CD4-positive, CD25-positive, alpha-beta regulatory T cell (primary cell): ENCODE data around the gene FAM234A. TPM values are rescaled to one million over a fixed set of nuclear protein-coding genes. Genes with fewer than 3 reads are reported as not detected.
A peak's percentile ranks its signal among the peaks of the same experiment; 100 is the strongest.

Experiments used
- ATAC-seq, 2 donors: fragments of 150-1000 bp; cut with Tn5 transposase; one replicate each; pipeline ENCODE4 v1.10.0; 2021; ENCODE audit warnings: low read depth in 2 of 2, moderate number of reproducible peaks in 2 of 2, moderate library complexity in 1 of 2
- DNase-seq, 3 donors: peaks; one replicate each; pipeline versions ENCODE4 v3.0.0 to v3.0.0-alpha.2; 2012 to 2022; ENCODE audit warnings: mixed read lengths in 1 of 3
- H3K27ac ChIP-seq: one replicate; pipeline ENCODE4 v1.7.0; 2013; ENCODE audit warnings: mild to moderate bottlenecking, low read length; ENCODE audit not compliant: insufficient read depth, poor library complexity, severe bottlenecking
- H3K27me3 ChIP-seq: one replicate; pipeline ENCODE4 v1.7.0; 2013; ENCODE audit warnings: low read length; ENCODE audit not compliant: control insufficient read depth, insufficient read depth
- H3K36me3 ChIP-seq: one replicate; pipeline ENCODE4 v1.7.0; 2013; ENCODE audit warnings: mild to moderate bottlenecking, low read length, moderate library complexity; ENCODE audit not compliant: control insufficient read depth, insufficient read depth
- H3K4me1 ChIP-seq: 2 replicates; pipeline ENCODE4 v1.7.0; 2013; ENCODE audit warnings: mild to moderate bottlenecking, low read length; ENCODE audit not compliant: insufficient read depth, control insufficient read depth, poor library complexity, severe bottlenecking
- H3K4me3 ChIP-seq: one replicate; pipeline ENCODE4 v1.7.0; 2013; ENCODE audit warnings: low read depth, mild to moderate bottlenecking, low read length, moderate library complexity
- H3K9me3 ChIP-seq, 2 experiments: 1 replicate in 1 of 2; 2 replicates in 1 of 2; pipeline ENCODE4 v1.7.0; 2013; ENCODE audit warnings: low read length in 2 of 2, mild to moderate bottlenecking in 1 of 2, moderate library complexity in 1 of 2; ENCODE audit not compliant: control insufficient read depth in 2 of 2
- H3K27ac Mint-ChIP-seq, 3 donors: one replicate each; pipeline ENCODE4 v1.8.0; 2020 to 2022; ENCODE audit warnings: mild to moderate bottlenecking in 3 of 3, mixed read lengths in 3 of 3, moderate library complexity in 2 of 3
- H3K27me3 Mint-ChIP-seq: one replicate; pipeline ENCODE4 v1.8.0; 2022; ENCODE audit warnings: mild to moderate bottlenecking, mixed read lengths
- H3K36me3 Mint-ChIP-seq: one replicate; pipeline ENCODE4 v1.8.0; 2020; ENCODE audit warnings: mixed read lengths
- H3K4me1 Mint-ChIP-seq, 4 donors: one replicate each; pipeline ENCODE4 v1.8.0; 2020 to 2022; ENCODE audit warnings: mixed read lengths in 4 of 4, mild to moderate bottlenecking in 1 of 4
- H3K4me3 Mint-ChIP-seq, 4 donors: one replicate each; pipeline ENCODE4 v1.8.0; 2020 to 2022; ENCODE audit warnings: mild to moderate bottlenecking in 4 of 4, mixed read lengths in 4 of 4, moderate library complexity in 3 of 4
- H3K9me3 Mint-ChIP-seq, 7 donors: one replicate each; pipeline ENCODE4 v1.8.0; 2020 to 2022; ENCODE audit warnings: mixed read lengths in 7 of 7, mild to moderate bottlenecking in 3 of 7, moderate library complexity in 2 of 7
- polyA plus RNA-seq, 4 donors: library from polyadenylated mRNA; unstranded; fragments of 300-500 nt; fragmentation: Illumina TruSeq; gene quantifications; one replicate each; pipeline ENCODE4 v1.2.3, GENCODE V29; 2021
- total RNA-seq: library from RNA; stranded (reverse); gene quantifications from one replicate; pipeline ENCODE4 v1.2.3, GENCODE V29; 2022

FAM234A gene
- total and polyA plus RNA-seq, 5 donors from 2014 or later: 15.3 to 26.5 (median 22.1) TPM

DNA sequence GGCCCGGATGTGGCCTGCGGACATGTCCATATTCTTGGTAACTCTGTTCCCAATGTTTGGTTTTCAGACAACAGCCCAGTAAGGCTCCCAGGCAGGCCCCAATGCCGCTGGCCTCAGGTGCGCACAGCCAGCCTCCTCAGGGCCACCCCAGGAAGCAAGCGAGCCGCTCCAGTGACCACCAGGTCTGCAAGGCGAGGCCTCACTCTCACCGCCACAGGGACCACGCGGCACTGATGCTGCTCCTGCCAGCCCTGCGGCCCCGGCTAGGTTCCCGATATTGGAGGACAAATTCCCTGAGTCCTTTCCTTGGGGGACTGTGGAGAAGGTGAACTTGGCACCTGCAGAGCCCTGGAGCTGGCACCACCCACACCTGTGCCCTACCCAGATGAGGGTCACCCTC is 67.3 kb downstream of the FAM234A start:
- Mint-ChIP-seq H3K27me3 (no peaks in the 10 kb centered on the region), H3K27ac (no peak overlapping the region), H3K4me3 (no peak overlapping the region), H3K36me3 (peaks cover 8% of the 10 kb centered on the region), H3K9me3 (no peaks in the 10 kb centered on the region), H3K4me1 (peaks cover 0 to 3% (median 0%) of the 10 kb centered on the region in 4 donors)
- H3K4me1 ChIP-seq: no peaks in the 10 kb centered on the region
- H3K27ac ChIP-seq: no peak overlapping the region
- peaks cover 24% of the 10 kb centered on the region for H3K36me3 ChIP-seq
- H3K27me3 ChIP-seq: no peaks in the 10 kb centered on the region
- no peak overlapping the region for H3K4me3 ChIP-seq
- H3K9me3 ChIP-seq: no peaks in the 10 kb centered on the region
- DNase-seq: no peak
- ATAC-seq: no peak

DNA sequence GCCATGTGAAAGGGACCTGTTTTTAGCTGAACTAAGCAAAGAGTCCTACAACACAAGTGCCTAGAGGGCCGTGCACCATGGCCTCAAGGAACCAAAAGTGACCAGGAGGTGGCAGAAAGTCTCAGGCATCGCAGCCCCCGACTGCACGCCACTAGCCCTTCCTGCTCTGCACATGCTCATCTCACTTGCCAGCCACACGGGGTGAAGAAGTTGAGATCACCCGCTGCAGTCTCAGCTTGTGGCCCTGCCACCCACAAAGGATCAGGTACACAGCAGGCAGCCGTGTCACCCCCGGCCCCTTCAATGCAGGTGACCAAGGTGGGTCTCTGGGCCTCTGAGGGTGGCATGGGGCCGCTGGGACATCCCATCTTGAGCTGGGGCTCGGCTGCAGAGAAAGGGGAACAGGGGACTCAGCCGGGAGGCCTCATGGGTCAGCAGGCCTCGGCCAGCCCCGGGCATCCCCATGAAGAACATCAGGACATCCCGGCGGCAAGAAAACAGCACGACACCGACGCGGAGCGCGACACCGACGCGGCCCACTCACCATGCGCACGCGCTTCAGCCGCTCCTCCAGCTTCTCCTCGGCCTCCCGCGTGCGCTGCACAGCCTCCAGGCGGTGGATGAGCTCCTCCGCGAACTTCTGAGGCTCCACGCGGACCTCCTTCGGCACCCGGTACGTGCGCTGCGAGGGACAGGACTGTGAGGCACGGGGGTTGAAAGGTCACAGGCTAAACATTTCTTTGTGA is 69.3 kb downstream of the FAM234A start:
- Mint-ChIP-seq H3K36me3 (peaks cover 8% of the 10 kb centered on the region), H3K4me3 (no peak overlapping the region)
- peaks cover 33% of the 10 kb centered on the region for H3K36me3 ChIP-seq

DNA sequence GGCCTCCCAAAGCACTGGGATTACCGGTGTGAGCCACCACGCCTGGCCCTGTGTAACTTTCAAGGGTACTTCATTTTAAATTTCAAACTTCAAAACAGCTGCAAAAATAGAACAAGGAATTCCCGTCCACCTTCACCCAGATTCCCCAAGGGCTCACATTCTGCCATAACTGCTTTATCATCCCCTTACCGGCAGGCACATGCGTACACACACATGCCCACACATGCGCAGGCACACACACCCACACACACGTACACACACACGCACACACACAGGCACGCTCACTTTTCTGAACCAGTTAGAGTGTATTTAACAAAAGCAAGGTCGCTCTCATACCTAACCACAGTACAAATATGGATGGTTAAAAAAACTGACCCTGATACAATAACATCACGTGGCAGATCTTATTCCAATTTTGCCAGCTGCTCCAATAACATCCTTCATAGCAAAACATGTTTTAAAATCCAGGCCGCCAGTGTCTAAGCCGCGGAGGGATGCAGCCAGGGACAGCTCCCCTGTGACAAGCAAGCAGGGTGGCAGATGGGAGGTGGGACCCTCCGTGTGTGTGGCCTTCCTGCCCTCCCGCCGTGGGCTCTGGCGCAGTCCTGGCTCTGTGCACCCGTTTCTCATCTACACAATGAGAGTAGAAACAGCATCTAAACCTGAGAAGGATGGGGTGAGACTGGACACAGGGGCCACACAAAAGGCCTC is 71.5 kb downstream of the FAM234A start:
- H3K9me3 ChIP-seq: no peaks in the 10 kb centered on the region
- H3K4me3 ChIP-seq: no peak overlapping the region
- no peak for DNase-seq
- peaks cover 38% of the 10 kb centered on the region for H3K36me3 ChIP-seq
- no peaks in the 10 kb centered on the region for H3K27me3 Mint-ChIP-seq
- H3K9me3 Mint-ChIP-seq: no peaks in the 10 kb centered on the region
- H3K27ac Mint-ChIP-seq: peak overlapping the region in 1 of 3 donors; percentile 28
- peaks cover 4% of the 10 kb centered on the region for H3K4me1 ChIP-seq
- ATAC-seq: no peak
- no peak overlapping the region for H3K4me3 Mint-ChIP-seq
- H3K4me1 Mint-ChIP-seq: peaks cover 0 to 8% (median 3%) of the 10 kb centered on the region in 4 donors
- no peak overlapping the region for H3K27ac ChIP-seq
- H3K36me3 Mint-ChIP-seq: peaks cover 12% of the 10 kb centered on the region
- no peaks in the 10 kb centered on the region for H3K27me3 ChIP-seq

More for the DNA sequence above, 69.3 kb downstream of the FAM234A start:
- peak in 1 of 2 donors; percentile 46 for ATAC-seq
- no peaks in the 10 kb centered on the region for H3K4me1 ChIP-seq
- H3K4me1 Mint-ChIP-seq: peaks cover 0 to 3% (median 0%) of the 10 kb centered on the region in 4 donors
- no peak for DNase-seq
- no peaks in the 10 kb centered on the region for H3K27me3 ChIP-seq
- no peaks in the 10 kb centered on the region for H3K27me3 Mint-ChIP-seq
- H3K27ac ChIP-seq: no peak overlapping the region
- H3K9me3 Mint-ChIP-seq: no peaks in the 10 kb centered on the region
- no peak overlapping the region for H3K4me3 ChIP-seq
- H3K9me3 ChIP-seq: no peaks in the 10 kb centered on the region
- H3K27ac Mint-ChIP-seq: no peak overlapping the region

GRCh38 chr16:306911-307370 is 72.3 kb downstream of the FAM234A start:
- ATAC-seq: no peak
- peaks cover 0 to 8% (median 3%) of the 10 kb centered on the region in 4 donors for H3K4me1 Mint-ChIP-seq
- H3K36me3 Mint-ChIP-seq: peaks cover 12% of the 10 kb centered on the region
- no peak overlapping the region for H3K27ac Mint-ChIP-seq
- Histone ChIP-seq H3K4me3 (no peak overlapping the region), H3K36me3 (peaks cover 37% of the 10 kb centered on the region), H3K4me1 (peaks cover 4% of the 10 kb centered on the region), H3K27me3 (no peaks in the 10 kb centered on the region), H3K27ac (no peak overlapping the region), H3K9me3 (no peaks in the 10 kb centered on the region)
- no peak overlapping the region for H3K4me3 Mint-ChIP-seq
- no peaks in the 10 kb centered on the region for H3K27me3 Mint-ChIP-seq
- no peak for DNase-seq
- no peaks in the 10 kb centered on the region for H3K9me3 Mint-ChIP-seq

GRCh38 chr16:307691-308312 is 73.2 kb downstream of the FAM234A start:
- Histone ChIP-seq H3K9me3 (no peaks in the 10 kb centered on the region), H3K27ac (no peak overlapping the region), H3K27me3 (no peaks in the 10 kb centered on the region), H3K36me3 (peaks cover 37% of the 10 kb centered on the region), H3K4me3 (no peak overlapping the region), H3K4me1 (peaks cover 4% of the 10 kb centered on the region)
- ATAC-seq: no peak
- no peak for DNase-seq
- H3K36me3 Mint-ChIP-seq: peaks cover 12% of the 10 kb centered on the region
- no peaks in the 10 kb centered on the region for H3K9me3 Mint-ChIP-seq
- H3K4me3 Mint-ChIP-seq: no peak overlapping the region
- no peak overlapping the region for H3K27ac Mint-ChIP-seq
- H3K4me1 Mint-ChIP-seq: peaks cover 0 to 8% (median 3%) of the 10 kb centered on the region in 4 donors
- H3K27me3 Mint-ChIP-seq: no peaks in the 10 kb centered on the region

- H3K36me3 Mint-ChIP-seq: peaks cover 12% of the 10 kb centered on the region
- Histone ChIP-seq H3K27ac (no peak overlapping the region), H3K9me3 (no peaks in the 10 kb centered on the region), H3K4me1 (peaks cover 4% of the 10 kb centered on the region), H3K4me3 (no peak overlapping the region), H3K36me3 (peaks cover 50% of the 10 kb centered on the region), H3K27me3 (no peaks in the 10 kb centered on the region)
- H3K27me3 Mint-ChIP-seq: no peaks in the 10 kb centered on the region
- H3K9me3 Mint-ChIP-seq: no peaks in the 10 kb centered on the region
- DNase-seq: peak in 1 of 3 donors; percentile 59
- H3K4me3 Mint-ChIP-seq: no peak overlapping the region
- peak; percentile 24 to 47 for ATAC-seq
- H3K27ac Mint-ChIP-seq: peak overlapping the region in 2 of 3 donors; percentile 38 to 69
- H3K4me1 Mint-ChIP-seq: peaks cover 0 to 8% (median 3%) of the 10 kb centered on the region in 4 donors
Observed at GRCh38 chr16:309476-309875, 74.9 kb downstream of the FAM234A start.

- H3K4me1 ChIP-seq: peaks cover 4% of the 10 kb centered on the region
- no peak overlapping the region for H3K4me3 Mint-ChIP-seq
- no peaks in the 10 kb centered on the region for H3K27me3 ChIP-seq
- H3K9me3 ChIP-seq: no peaks in the 10 kb centered on the region
- H3K4me1 Mint-ChIP-seq: peaks cover 0 to 18% (median 7%) of the 10 kb centered on the region in 4 donors
- no peaks in the 10 kb centered on the region for H3K27me3 Mint-ChIP-seq
- no peak for DNase-seq
- H3K36me3 Mint-ChIP-seq: peaks cover 4% of the 10 kb centered on the region
- H3K9me3 Mint-ChIP-seq: no peaks in the 10 kb centered on the region
- peaks cover 52% of the 10 kb centered on the region for H3K36me3 ChIP-seq
- H3K27ac ChIP-seq: no peak overlapping the region
- H3K27ac Mint-ChIP-seq: no peak overlapping the region
- no peak for ATAC-seq
- no peak overlapping the region for H3K4me3 ChIP-seq
Observed at GRCh38 chr16:311725-312124, 77.1 kb downstream of the FAM234A start.
